Right renal pelvis (tissue), 4 donors: ENCODE measurements around the gene SETBP1. TPM values are rescaled to one million over a fixed set of nuclear protein-coding genes. Genes with fewer than 3 reads are reported as not detected.

ENCODE experiments used
- DNase-seq, 4 donors: peaks; one replicate each; pipeline ENCODE4 v3.0.0-alpha.2; 2013; ENCODE audit warnings: low read depth in 4 of 4, low spot score in 3 of 4, missing footprints in 1 of 4
- polyA plus RNA-seq, 4 donors: library from polyadenylated mRNA; unstranded; fragments of 120-200 nt; gene quantifications; one replicate each; pipeline ENCODE4 v1.2.1, GENCODE V29; 2013; ENCODE audit not compliant: insufficient read length in 4 of 4

Gene SETBP1
- polyA plus RNA-seq, 4 donors, result 27.4 to 33.6 (median 32.1) TPM

DNA sequence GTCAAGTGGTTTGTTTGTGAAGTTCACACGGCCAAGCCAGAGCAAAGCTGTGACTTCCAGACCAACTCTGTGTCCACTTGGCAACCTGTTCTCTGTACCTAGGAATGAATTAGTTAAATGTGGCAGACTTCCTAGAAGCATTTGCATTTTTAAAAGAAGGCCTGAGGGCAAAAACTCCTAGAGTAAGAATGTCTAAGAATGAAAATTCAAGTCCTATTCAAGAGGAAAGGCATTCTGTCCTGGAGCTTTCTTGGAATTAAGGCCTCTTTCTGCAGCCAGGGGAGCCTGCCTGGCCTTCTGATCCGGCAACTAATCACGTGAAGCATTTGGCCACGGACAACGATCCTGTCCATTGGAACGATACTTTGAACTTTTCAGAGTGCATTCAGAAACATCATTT is 155.0 kb downstream of the SETBP1 start:
- DNase-seq, result peak in 1 of 4 donors; percentile 44

DNA sequence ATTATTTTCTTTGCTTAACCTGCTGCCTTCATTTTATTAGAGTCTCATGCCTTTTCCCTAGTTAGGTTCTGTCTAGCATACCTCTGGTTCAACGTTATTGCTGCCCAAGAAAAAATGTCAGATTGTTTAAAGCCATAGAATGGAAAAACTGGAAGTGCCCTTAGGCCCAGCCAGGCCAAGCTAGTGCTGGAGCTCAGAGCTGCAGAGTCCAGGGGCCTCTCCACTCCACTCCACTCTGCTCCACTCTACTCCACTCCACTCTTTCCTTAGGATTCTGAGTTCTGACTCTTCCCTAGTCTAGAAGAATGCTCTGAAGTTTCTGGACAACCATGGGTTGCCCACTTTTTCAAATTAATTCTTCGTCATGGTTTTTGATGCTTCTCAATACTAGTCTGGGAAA is 155.6 kb downstream of the SETBP1 start:
- no peak for DNase-seq

DNA sequence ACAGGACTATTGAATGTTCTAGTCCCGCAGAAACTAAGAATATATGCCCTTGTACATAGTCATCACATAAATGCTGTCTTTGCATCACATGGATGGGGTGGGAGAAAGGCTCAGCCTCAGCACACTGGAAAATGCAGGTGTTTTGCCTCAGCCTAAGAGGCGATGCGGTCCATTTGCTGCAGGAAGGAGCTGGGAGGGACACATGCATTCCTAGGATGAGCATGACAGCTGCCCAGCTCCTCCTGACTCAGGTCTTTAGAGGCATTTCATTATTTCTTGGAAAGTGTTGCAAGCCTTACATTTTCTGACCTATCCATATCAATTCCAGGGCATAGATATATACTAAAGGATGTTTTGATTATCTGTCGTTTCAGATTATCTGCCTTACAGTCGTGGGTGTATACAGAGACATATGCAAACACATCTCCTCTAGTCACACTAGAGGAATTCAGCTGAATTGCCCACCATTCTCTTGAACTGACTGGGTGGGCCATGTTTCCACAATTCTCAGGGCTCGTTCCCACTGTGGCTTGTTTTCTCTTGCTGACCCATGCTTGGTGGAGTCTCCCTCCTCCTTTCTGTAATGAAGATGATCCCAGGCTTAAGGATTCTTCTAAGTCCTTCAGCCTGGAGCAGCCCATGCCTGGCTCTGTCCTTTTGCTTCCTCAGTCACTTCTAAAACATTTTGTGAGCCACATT is 156.9 kb downstream of the SETBP1 start:
- DNase-seq, result peak in 1 of 4 donors; percentile 51

GRCh38 chr18:44838971-44839666 is 158.4 kb downstream of the SETBP1 start:
- no peak for DNase-seq

DNA sequence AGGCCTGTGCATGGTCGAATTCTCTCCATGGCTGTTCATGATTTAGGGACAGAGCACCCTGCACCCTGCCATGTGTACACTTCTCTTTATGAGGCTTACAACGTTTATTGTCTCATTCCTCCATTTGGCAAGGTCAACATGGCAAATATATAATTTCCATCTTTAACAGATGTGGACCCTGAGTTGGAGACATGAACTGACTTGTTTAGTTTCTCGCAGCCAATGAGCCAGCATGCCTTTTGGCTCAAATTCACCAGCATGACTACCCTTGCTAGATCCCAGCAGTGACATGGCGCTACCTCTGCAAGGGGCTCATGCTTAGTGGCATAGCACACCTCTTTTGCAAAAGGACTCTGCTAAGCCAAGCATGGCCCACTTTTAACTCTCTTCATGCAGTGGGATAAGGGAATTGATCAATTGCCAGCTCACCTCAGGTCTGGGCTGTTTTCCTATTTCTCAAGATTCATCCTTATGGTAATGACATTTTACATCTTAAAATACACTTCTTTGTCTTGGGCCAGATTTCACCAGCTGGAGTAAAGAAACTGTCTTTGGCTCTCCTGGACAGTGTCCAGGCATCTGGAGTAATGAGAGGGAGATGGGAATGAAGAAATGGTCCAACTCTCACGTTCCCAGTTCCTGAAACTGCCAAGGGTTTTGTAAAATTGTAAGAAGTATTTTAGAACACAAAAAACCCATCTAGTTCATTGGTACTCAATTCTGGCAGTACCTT is 159.5 kb downstream of the SETBP1 start:
- DNase-seq, result no peak

DNA sequence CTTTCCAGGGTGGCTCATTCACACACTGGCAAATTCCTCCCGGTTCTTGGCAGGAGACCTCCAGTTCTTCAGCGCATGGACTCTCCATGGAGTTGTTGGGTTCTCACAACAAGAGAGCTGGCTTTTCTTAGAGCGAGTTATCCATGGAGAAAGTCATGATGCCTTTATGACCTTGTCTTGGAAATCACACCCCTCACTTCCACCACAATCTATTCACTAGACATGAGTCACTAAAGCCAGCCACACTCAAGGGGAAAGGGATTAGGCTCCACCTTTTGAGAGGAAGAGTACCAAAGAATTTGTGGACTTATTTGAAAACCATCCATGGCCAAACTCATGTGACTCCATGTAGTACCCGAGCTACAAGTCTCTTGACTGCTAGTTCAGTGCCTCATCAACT is 160.5 kb downstream of the SETBP1 start:
- no peak for DNase-seq

DNA sequence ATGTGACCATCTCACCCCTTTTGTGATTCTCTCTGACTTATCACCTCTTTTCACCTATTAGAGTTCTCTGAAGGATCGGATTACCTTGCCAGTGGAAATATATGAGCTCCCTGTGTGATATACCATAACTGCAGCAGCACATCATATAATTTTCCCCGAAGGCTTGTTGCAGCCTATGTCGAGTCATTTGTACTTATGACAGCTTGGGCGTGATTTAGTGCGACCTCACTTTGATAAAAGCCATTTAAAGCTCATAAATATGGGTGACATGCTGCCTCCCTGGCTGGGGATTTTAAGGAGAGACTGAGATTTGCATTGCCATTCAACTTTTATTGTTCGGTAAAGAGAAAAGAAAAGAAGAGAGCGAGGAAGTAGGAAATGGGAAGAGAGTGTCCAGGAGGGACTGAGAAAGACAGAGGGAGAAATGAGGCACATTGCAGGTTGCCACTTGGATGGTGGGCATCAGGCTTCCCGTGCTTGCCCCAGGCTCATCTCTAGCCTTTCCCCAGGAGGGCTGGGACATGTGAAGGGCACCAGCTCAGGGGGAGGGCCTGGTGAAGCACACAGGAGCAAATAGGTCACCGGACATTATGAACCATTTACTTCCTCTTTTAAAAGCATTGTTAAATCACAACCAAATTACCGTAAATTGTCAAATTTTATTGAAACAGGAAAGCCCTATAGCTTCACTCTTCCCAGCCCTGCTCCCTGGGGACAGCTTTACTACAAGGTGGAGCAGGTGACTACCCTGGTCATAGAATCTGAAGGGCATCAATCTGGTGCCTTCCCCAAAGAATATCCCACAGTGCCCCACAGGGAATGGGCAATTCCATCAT is 161.3 kb downstream of the SETBP1 start:
- no peak for DNase-seq

- DNase-seq, result no peak
Observed at GRCh38 chr18:44842588-44843412, 162.1 kb downstream of the SETBP1 start.

DNA sequence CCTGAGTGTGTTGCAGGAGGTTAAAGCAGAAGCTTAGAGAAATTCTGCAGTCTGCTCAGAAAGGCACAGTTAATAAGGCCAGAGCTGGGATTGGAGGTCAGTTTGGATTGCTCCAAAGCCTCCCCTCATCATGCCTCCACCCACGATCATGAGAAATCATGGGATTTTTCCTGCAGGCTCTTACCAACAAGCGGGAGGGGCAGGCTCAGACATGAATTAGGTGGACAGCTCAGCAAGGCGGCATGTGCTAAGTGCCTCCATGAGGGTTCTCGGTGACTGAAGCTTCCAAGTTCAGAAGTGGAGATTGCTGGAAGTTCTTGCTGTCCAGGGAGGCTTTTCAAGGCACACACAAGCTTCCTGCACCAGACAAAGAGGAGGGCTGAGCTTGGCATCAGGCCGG is 163.8 kb downstream of the SETBP1 start:
- DNase-seq, result no peak

GRCh38 chr18:44846450-44846849 is 165.8 kb downstream of the SETBP1 start:
- no peak for DNase-seq

DNA sequence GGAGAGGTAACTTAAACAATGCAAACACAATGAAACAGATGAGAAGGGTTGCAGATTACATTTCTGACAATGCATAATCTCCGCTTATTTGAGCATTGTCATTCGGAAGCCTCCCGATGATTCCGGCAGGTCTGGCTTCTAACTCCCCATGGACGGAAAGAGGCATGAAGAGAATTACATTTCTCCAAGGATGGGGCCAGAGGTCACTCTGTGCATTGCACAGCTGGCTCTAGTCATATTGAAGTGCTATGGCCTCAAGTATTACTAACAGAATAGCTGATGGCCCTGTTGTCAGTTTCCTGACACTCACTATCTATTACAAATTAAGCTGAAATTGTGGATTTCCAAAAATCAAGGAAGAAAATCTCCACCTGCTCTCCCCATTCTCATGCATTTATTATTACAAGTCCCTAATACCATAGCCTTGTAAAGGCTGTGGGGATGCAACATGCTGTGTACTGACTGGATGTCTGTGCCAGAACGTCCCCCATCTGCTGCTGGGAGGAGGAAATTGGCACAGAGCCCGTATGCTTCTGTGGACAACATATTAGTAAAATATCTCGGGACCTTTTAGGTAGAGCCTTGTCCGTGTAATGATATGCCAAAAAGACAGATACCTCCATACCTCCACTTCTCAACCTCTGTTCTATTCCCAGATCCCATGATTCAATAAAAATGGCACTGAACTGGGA is 168.1 kb downstream of the SETBP1 start:
- DNase-seq, result no peak

GRCh38 chr18:44849361-44849760 is 168.7 kb downstream of the SETBP1 start:
- no peak for DNase-seq

GRCh38 chr18:44850001-44850400 is 169.3 kb downstream of the SETBP1 start:
- no peak for DNase-seq

DNA sequence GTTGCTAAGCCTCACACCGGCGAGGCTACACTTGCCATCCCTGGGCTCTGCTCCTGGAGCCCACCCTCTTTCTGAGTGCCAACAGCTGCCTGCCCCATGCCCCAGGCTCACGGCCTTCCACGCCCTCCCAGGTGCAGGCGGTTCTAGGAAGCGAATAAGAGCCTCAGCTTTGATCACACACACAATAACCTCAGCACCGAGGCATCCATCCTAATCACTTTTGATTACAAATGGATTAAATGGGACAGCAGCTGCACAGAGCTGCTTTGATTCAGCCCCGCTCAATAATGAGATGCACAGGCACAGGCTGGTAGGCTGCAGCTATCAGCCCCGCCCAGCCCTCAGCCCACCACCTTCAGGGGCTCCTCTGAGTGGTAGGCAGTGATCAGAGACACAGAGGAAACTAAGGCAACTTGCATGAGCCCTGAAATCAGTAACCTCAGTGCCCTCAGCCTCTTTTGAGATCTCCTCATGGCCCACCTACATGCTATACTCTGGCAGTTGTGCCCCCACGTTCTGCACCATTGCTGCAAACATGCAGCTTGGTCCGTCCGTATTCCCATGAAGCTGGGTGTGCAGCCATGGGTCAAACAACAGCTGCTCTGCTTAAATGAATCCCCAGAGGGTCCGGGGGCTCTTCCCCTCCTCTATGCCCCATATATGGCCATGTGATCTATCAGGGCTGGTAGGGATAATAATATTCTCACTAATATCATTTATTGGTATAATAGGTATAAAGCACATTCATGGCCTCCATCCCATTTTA is 171.4 kb downstream of the SETBP1 start:
- DNase-seq, result no peak

- DNase-seq, result no peak
Observed at GRCh38 chr18:44852818-44853217, 172.1 kb downstream of the SETBP1 start.

GRCh38 chr18:44853430-44853829 is 172.7 kb downstream of the SETBP1 start:
- DNase-seq, result no peak

- DNase-seq, result no peak
Observed at GRCh38 chr18:44855681-44856080, 175.0 kb downstream of the SETBP1 start.

GRCh38 chr18:44856157-44856556 is 175.5 kb downstream of the SETBP1 start:
- no peak for DNase-seq

- no peak for DNase-seq
Observed at GRCh38 chr18:44857081-44857480, 176.4 kb downstream of the SETBP1 start.
